ENCODE results near the gene TPSG1. TPM values are rescaled to one million over a fixed set of nuclear protein-coding genes. Genes with fewer than 3 reads are reported as not detected.

The TPSG1 gene
- total and polyA plus RNA-seq, 2 donors, result 0.14 TPM; not detected in 1

GRCh38 chr16:1184980-1185379 is 40.1 kb downstream of the TPSG1 start:
- H3K27me3 ChIP-seq (ENCODE audit: control insufficient read depth in 2 of 2, insufficient read depth in 1 of 2, low read length in 1 of 2), result peaks cover 0 to 33% of the 10 kb centered on the region in 2 donors
- H3K4me3 ChIP-seq (ENCODE audit: low read length in 2 of 2), result no peak overlapping the region
- H3K4me1 ChIP-seq (ENCODE audit: control insufficient read depth in 2 of 2, insufficient read depth in 2 of 2, low read length in 2 of 2), result no peaks in the 10 kb centered on the region
- H3K27ac ChIP-seq (ENCODE audit: low read depth in 1 of 2, low read length in 1 of 2), result no peak overlapping the region
- H3K9me3 ChIP-seq (ENCODE audit: control insufficient read depth in 2 of 2, insufficient read depth in 1 of 2, low read length in 1 of 2), result peaks cover 0 to 23% of the 10 kb centered on the region in 2 donors
- DNase-seq (ENCODE audit: low read depth in 6 of 9, low spot score in 9 of 9), result no peak
- 96% methylated on average over 18 of the region's 18 CpGs for WGBS
- H3K36me3 ChIP-seq (ENCODE audit: control insufficient read depth in 2 of 2, insufficient read depth in 2 of 2, low read length in 1 of 2), result no peaks in the 10 kb centered on the region

- Histone ChIP-seq H3K27me3 (ENCODE audit: control insufficient read depth in 2 of 2, insufficient read depth in 1 of 2, low read length in 1 of 2) (peaks cover 0 to 33% of the 10 kb centered on the region in 2 donors), H3K4me3 (ENCODE audit: low read length in 2 of 2) (no peak overlapping the region), H3K27ac (ENCODE audit: low read depth in 1 of 2, low read length in 1 of 2) (no peak overlapping the region), H3K9me3 (ENCODE audit: control insufficient read depth in 2 of 2, insufficient read depth in 1 of 2, low read length in 1 of 2) (peaks cover 0 to 23% of the 10 kb centered on the region in 2 donors), H3K4me1 (ENCODE audit: control insufficient read depth in 2 of 2, insufficient read depth in 2 of 2, low read length in 2 of 2) (no peaks in the 10 kb centered on the region), H3K36me3 (ENCODE audit: control insufficient read depth in 2 of 2, insufficient read depth in 2 of 2, low read length in 1 of 2) (no peaks in the 10 kb centered on the region)
- DNase-seq (ENCODE audit: low read depth in 6 of 9, low spot score in 9 of 9), result no peak
- WGBS, result 88% methylated on average over 26 of the region's 26 CpGs
Measured at GRCh38 chr16:1184156-1184868, 40.8 kb downstream of the TPSG1 start.

GRCh38 chr16:1182950-1183907 is 41.8 kb downstream of the TPSG1 start:
- Histone ChIP-seq H3K27me3 (ENCODE audit: control insufficient read depth in 2 of 2, insufficient read depth in 1 of 2, low read length in 1 of 2) (peaks cover 0 to 28% of the 10 kb centered on the region in 2 donors), H3K4me1 (ENCODE audit: control insufficient read depth in 2 of 2, insufficient read depth in 2 of 2, low read length in 2 of 2) (no peaks in the 10 kb centered on the region), H3K36me3 (ENCODE audit: control insufficient read depth in 2 of 2, insufficient read depth in 2 of 2, low read length in 1 of 2) (no peaks in the 10 kb centered on the region), H3K9me3 (ENCODE audit: control insufficient read depth in 2 of 2, insufficient read depth in 1 of 2, low read length in 1 of 2) (peaks cover 0 to 23% of the 10 kb centered on the region in 2 donors), H3K27ac (ENCODE audit: low read depth in 1 of 2, low read length in 1 of 2) (no peak overlapping the region), H3K4me3 (ENCODE audit: low read length in 2 of 2) (no peak overlapping the region)
- no peak for DNase-seq (ENCODE audit: low read depth in 6 of 9, low spot score in 9 of 9)
- WGBS, result 65% methylated on average over 45 of the region's 45 CpGs

- no peaks in the 10 kb centered on the region for H3K4me1 ChIP-seq (ENCODE audit: control insufficient read depth in 2 of 2, insufficient read depth in 2 of 2, low read length in 2 of 2)
- DNase-seq (ENCODE audit: low read depth in 6 of 9, low spot score in 9 of 9), result no peak
- 58% methylated on average over 19 of the region's 19 CpGs for WGBS
- no peaks in the 10 kb centered on the region for H3K36me3 ChIP-seq (ENCODE audit: control insufficient read depth in 2 of 2, insufficient read depth in 2 of 2, low read length in 1 of 2)
- no peak overlapping the region for H3K27ac ChIP-seq (ENCODE audit: low read depth in 1 of 2, low read length in 1 of 2)
- peaks cover 0 to 23% of the 10 kb centered on the region in 2 donors for H3K9me3 ChIP-seq (ENCODE audit: control insufficient read depth in 2 of 2, insufficient read depth in 1 of 2, low read length in 1 of 2)
- no peak overlapping the region for H3K4me3 ChIP-seq (ENCODE audit: low read length in 2 of 2)
- peaks cover 0 to 28% of the 10 kb centered on the region in 2 donors for H3K27me3 ChIP-seq (ENCODE audit: control insufficient read depth in 2 of 2, insufficient read depth in 1 of 2, low read length in 1 of 2)
Measured at GRCh38 chr16:1182316-1182671, 42.8 kb downstream of the TPSG1 start.

- no peak for DNase-seq (ENCODE audit: low read depth in 6 of 9, low spot score in 9 of 9)
- Histone ChIP-seq H3K4me1 (ENCODE audit: control insufficient read depth in 2 of 2, insufficient read depth in 2 of 2, low read length in 2 of 2) (no peaks in the 10 kb centered on the region), H3K9me3 (ENCODE audit: control insufficient read depth in 2 of 2, insufficient read depth in 1 of 2, low read length in 1 of 2) (peaks cover 0 to 23% of the 10 kb centered on the region in 2 donors), H3K27me3 (ENCODE audit: control insufficient read depth in 2 of 2, insufficient read depth in 1 of 2, low read length in 1 of 2) (peaks cover 0 to 28% of the 10 kb centered on the region in 2 donors), H3K4me3 (ENCODE audit: low read length in 2 of 2) (no peak overlapping the region), H3K36me3 (ENCODE audit: control insufficient read depth in 2 of 2, insufficient read depth in 2 of 2, low read length in 1 of 2) (no peaks in the 10 kb centered on the region), H3K27ac (ENCODE audit: low read depth in 1 of 2, low read length in 1 of 2) (no peak overlapping the region)
- WGBS, result 78% methylated on average over 39 of the region's 39 CpGs
Measured at GRCh38 chr16:1181404-1182315, 43.4 kb downstream of the TPSG1 start.

GRCh38 chr16:1180549-1181403 is 44.3 kb downstream of the TPSG1 start:
- peaks cover 0 to 18% of the 10 kb centered on the region in 2 donors for H3K9me3 ChIP-seq (ENCODE audit: control insufficient read depth in 2 of 2, insufficient read depth in 1 of 2, low read length in 1 of 2)
- H3K4me1 ChIP-seq (ENCODE audit: control insufficient read depth in 2 of 2, insufficient read depth in 2 of 2, low read length in 2 of 2), result no peaks in the 10 kb centered on the region
- H3K27ac ChIP-seq (ENCODE audit: low read depth in 1 of 2, low read length in 1 of 2), result no peak overlapping the region
- peaks cover 0 to 28% of the 10 kb centered on the region in 2 donors for H3K27me3 ChIP-seq (ENCODE audit: control insufficient read depth in 2 of 2, insufficient read depth in 1 of 2, low read length in 1 of 2)
- no peaks in the 10 kb centered on the region for H3K36me3 ChIP-seq (ENCODE audit: control insufficient read depth in 2 of 2, insufficient read depth in 2 of 2, low read length in 1 of 2)
- WGBS, result 81% methylated on average over 38 of the region's 38 CpGs
- no peak overlapping the region for H3K4me3 ChIP-seq (ENCODE audit: low read length in 2 of 2)
- DNase-seq (ENCODE audit: low read depth in 6 of 9, low spot score in 9 of 9), result no peak

- WGBS, result 88% methylated on average over 21 of the region's 21 CpGs
- Histone ChIP-seq H3K27me3 (ENCODE audit: control insufficient read depth in 2 of 2, insufficient read depth in 1 of 2, low read length in 1 of 2) (peaks cover 0 to 19% of the 10 kb centered on the region in 2 donors), H3K27ac (ENCODE audit: low read depth in 1 of 2, low read length in 1 of 2) (no peak overlapping the region)
Measured at GRCh38 chr16:1178295-1178910, 46.7 kb downstream of the TPSG1 start.

GRCh38 chr16:1177750-1178149 is 47.3 kb downstream of the TPSG1 start:
- no peak for DNase-seq (ENCODE audit: low read depth in 6 of 9, low spot score in 9 of 9)
- Histone ChIP-seq H3K36me3 (ENCODE audit: control insufficient read depth in 2 of 2, insufficient read depth in 2 of 2, low read length in 1 of 2) (no peaks in the 10 kb centered on the region), H3K9me3 (ENCODE audit: control insufficient read depth in 2 of 2, insufficient read depth in 1 of 2, low read length in 1 of 2) (peaks cover 0 to 1% of the 10 kb centered on the region in 2 donors), H3K4me3 (ENCODE audit: low read length in 2 of 2) (no peak overlapping the region), H3K27ac (ENCODE audit: low read depth in 1 of 2, low read length in 1 of 2) (no peak overlapping the region), H3K27me3 (ENCODE audit: control insufficient read depth in 2 of 2, insufficient read depth in 1 of 2, low read length in 1 of 2) (peaks cover 0 to 15% of the 10 kb centered on the region in 2 donors), H3K4me1 (ENCODE audit: control insufficient read depth in 2 of 2, insufficient read depth in 2 of 2, low read length in 2 of 2) (no peaks in the 10 kb centered on the region)
- WGBS, result 91% methylated on average over 12 of the region's 13 CpGs

More at GRCh38 chr16:1178295-1178910, 46.7 kb downstream of the TPSG1 start:
- Histone ChIP-seq H3K9me3 (ENCODE audit: control insufficient read depth in 2 of 2, insufficient read depth in 1 of 2, low read length in 1 of 2) (peaks cover 0 to 3% of the 10 kb centered on the region in 2 donors), H3K4me1 (ENCODE audit: control insufficient read depth in 2 of 2, insufficient read depth in 2 of 2, low read length in 2 of 2) (no peaks in the 10 kb centered on the region), H3K4me3 (ENCODE audit: low read length in 2 of 2) (no peak overlapping the region), H3K36me3 (ENCODE audit: control insufficient read depth in 2 of 2, insufficient read depth in 2 of 2, low read length in 1 of 2) (no peaks in the 10 kb centered on the region)
- DNase-seq (ENCODE audit: low read depth in 6 of 9, low spot score in 9 of 9), result no peak

All from thymus (tissue), 11 donors.